ELF-1 (cell line): ENCODE data around the gene ARID3A.
"Not testable (repeated sequence)": the region's sequence is repeated elsewhere in the genome, so short reads cannot be mapped to it uniquely, and the experiment has no call there.

Experiments used
- DNase-seq: peaks from one replicate; pipeline ENCODE4 v3.0.0-alpha.2; 2016; ENCODE audit warnings: low read depth, low spot score

The ARID3A gene

GRCh38 chr19:1015782-1016646 is 90.2 kb downstream of the ARID3A start:
- peak; percentile 81 for DNase-seq

DNA sequence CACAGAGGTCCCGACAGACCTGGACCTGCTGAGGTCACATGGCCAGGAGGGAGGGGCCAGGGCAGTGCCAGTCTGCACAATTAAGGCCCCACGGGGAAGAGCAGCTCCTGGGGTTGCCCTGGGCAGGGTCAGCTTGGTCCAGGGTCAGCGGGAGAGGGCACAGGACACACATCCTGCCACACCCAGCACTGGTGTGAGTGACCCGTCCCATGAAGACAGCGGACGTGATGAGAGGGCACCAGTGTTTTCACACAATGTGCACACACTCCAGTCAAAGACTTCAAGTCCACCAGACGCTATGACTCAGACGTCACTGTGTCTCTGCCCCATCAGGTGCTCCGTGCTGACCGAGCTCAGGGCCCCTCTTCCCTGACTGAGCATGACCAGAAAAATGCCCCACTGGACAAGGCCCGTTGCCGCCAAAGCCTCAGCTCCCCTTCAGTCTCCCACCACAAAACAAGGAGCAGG is 90.8 kb downstream of the ARID3A start:
- DNase-seq: no peak

- no peak for DNase-seq
These were observed 91.5 kb downstream of the ARID3A start for GRCh38 chr19:1017115-1017905.

GRCh38 chr19:1017906-1018305 is 92.1 kb downstream of the ARID3A start:
- no peak for DNase-seq

GRCh38 chr19:1018393-1018792 is 92.6 kb downstream of the ARID3A start:
- DNase-seq: no peak

GRCh38 chr19:1018932-1019615 is 93.2 kb downstream of the ARID3A start:
- no peak for DNase-seq

DNA sequence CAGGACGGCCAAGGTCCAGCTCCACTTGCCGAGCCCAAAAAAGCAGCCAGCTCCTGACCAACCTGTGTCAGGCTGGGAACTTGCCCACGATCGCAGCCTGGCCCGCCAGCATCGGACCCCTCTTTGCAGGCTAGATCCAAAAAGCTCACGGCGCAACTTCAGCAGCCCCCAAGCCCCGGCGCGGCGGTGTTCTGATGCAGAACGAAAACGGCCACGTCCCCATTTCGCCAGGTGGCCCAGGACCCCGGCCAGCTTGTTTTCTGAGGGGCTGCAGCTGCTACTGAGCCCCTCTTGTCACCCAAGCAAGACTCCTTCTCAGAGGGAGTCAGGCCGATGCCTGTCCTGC is 93.8 kb downstream of the ARID3A start:
- DNase-seq: no peak

DNA sequence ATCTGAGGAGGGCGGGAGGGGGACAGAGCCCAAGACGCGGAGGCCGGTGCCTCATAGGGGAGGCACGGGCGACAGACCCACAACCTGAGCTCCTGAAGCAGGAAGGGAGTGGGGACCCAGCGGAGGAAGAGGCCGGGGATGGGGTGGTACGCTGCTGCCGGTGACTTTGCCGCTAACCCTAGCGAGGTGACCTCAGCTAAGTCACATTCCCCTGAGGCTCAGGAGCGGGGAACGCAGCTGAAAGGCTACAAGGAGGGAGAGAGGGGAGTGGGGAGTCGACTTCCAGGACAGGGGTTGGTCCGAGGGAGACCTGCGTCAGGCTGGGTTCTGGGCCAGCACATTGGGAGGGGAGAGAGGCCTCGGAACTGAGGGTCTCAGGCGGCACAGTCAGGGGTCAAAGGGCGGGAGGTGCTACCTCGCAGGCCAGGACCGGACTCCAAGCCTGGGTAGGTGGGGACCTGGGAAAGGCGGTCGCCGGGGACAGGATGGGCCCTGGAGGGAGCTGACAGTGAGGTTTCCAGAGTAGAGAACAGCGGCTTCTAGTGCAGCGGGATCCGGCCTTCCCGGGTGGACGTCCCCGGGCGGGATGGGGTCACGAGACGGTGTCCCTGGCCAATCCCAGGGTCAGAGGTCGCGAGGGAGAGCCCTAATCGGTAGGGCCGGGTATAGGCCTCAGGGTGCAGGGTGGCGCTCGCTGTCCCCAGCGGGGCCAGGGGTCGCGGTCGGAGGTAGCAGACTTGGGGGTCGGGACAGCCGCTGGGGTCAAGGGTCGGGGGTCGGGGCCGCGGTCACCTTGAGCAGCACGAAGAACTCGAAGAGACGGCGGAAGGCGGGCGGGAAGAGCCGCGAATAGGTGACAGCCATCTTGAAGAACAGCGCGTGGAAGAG is 94.4 kb downstream of the ARID3A start:
- DNase-seq: no peak

DNA sequence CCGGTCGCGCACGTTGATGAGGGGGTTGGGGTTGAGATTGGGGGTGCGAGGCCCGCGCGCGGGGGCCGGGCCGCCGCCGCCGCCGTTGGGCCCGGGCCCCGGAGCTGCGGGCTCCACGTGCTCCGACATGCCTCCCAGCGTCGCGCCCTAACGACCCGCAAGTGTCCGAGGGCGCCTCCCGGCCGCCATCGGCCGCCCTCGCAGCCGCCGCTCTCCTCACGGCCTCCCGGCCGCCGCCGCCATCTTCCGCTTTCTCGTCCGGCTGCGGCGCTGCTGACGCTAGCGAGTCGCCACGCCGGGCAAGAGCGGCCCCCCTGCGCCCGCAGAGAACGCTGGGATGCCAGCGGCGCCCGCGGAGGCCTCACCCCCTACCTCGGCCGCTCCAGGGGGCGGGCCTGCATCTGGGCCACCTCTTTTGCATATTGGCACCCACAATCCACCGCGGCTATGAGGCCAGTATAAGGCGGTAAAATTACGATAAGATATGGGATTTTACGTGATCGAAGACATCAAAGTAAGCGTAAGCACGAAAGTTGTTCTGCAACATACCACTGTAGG is 95.1 kb downstream of the ARID3A start, which contains the start of gene TMEM259:
TMEM259 (minus strand) TSS at position 256 of the 558 bp plus-strand sequence; CDS start at position 129, 127 bp downstream.
- peak; percentile 98 for DNase-seq

DNA sequence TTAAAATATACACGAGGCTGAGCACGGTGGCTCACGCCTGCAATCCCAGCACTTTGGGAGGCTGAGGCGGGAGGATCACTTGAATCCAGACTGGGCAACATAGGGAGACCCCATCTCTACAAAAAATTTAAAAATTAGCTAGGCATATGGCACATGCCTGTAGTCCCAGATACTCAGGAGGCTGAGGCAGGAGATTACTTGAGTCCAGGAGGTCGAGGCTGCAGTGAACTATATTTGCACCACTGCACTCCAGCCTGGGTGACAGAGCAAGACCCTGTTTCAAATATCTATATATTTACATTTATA is 98.0 kb downstream of the ARID3A start:
- DNase-seq: not testable (repeated sequence)

DNA sequence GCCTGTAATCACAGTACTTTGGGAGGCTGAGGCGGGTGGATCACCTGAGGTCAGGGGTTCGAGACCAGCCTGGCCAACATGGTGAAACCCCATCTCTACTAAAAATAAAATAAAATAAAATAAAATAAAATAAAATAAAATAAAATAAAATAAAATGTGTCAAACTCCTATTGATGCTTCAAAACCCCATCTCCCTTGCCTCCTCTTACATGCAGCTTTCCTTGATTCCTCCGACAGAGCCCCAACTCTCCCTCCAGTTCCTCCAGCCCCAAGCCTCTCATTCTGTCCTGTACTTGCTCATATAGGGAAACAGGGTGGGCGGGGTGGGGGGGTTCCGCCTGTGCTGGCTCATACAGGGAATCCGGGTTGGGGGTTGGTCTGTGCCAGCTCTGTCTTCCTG is 99.2 kb downstream of the ARID3A start:
- not testable (repeated sequence) for DNase-seq
